H9 (cell line): ENCODE measurements around the gene MRPL28. TPM values are rescaled to one million over a fixed set of nuclear protein-coding genes. Genes with fewer than 3 reads are reported as not detected.

Experiments used
- DNase-seq: peaks from one replicate; pipeline ENCODE4 v3.0.0-alpha.2; 2017
- H2AFZ ChIP-seq: one replicate; pipeline ENCODE4 v1.6.1; 2013; ENCODE audit warnings: mild to moderate bottlenecking, low read length, control low read depth, moderate library complexity
- H2AK5ac ChIP-seq: 2 replicates; pipeline ENCODE4 v1.6.1; 2013; ENCODE audit warnings: low read length, control low read depth, mixed read lengths; ENCODE audit not compliant: insufficient read length
- H2BK120ac ChIP-seq: one replicate; pipeline ENCODE4 v1.6.1; 2013; ENCODE audit warnings: low read depth, mild to moderate bottlenecking, low read length, control low read depth, inconsistent platforms; ENCODE audit not compliant: poor library complexity, severe bottlenecking
- H2BK12ac ChIP-seq: 2 replicates; pipeline ENCODE4 v1.6.1; 2013; ENCODE audit warnings: low read length, control low read depth, mixed read lengths, low read depth; ENCODE audit not compliant: insufficient read length
- H2BK15ac ChIP-seq: 2 replicates; pipeline ENCODE4 v1.6.1; 2013; ENCODE audit warnings: low read depth, low read length, control low read depth
- H2BK20ac ChIP-seq: one replicate; pipeline ENCODE4 v1.6.1; 2013; ENCODE audit warnings: low read depth, mild to moderate bottlenecking, low read length, control low read depth, inconsistent platforms; ENCODE audit not compliant: poor library complexity, severe bottlenecking
- H2BK5ac ChIP-seq: 2 replicates; pipeline ENCODE4 v1.6.1; 2013; ENCODE audit warnings: low read length, control low read depth, mixed read lengths; ENCODE audit not compliant: insufficient read length
- H3K14ac ChIP-seq: 2 replicates; pipeline ENCODE4 v1.6.1; 2013; ENCODE audit warnings: low read length, control low read depth; ENCODE audit not compliant: insufficient read depth
- H3K18ac ChIP-seq: 2 replicates; pipeline ENCODE4 v1.6.1; 2013; ENCODE audit warnings: low read depth, mild to moderate bottlenecking, mixed read lengths, low read length, control low read depth; ENCODE audit not compliant: insufficient read length
- H3K23ac ChIP-seq: 2 replicates; pipeline ENCODE4 v1.6.1; 2013; ENCODE audit warnings: low read length, control low read depth, mixed read lengths, low read depth; ENCODE audit not compliant: insufficient read length
- H3K23me2 ChIP-seq: 2 replicates; pipeline ENCODE4 v1.6.1; 2013; ENCODE audit warnings: low read depth, mild to moderate bottlenecking, mixed read lengths, low read length, control low read depth; ENCODE audit not compliant: insufficient read length, poor library complexity, severe bottlenecking
- H3K27ac ChIP-seq: 2 replicates; pipeline ENCODE4 v1.5.1; 2013; ENCODE audit warnings: low read length, control low read depth, mixed read lengths, low read depth; ENCODE audit not compliant: insufficient read length
- H3K27me3 ChIP-seq: 2 replicates; pipeline ENCODE4 v1.6.1; 2013; ENCODE audit warnings: low read length, control low read depth, inconsistent platforms; ENCODE audit not compliant: insufficient read depth
- H3K4ac ChIP-seq: 2 replicates; pipeline ENCODE4 v1.6.1; 2013; ENCODE audit warnings: low read depth, mild to moderate bottlenecking, control low read depth, inconsistent platforms, low read length, moderate library complexity
- H3K4me1 ChIP-seq: 2 replicates; pipeline ENCODE4 v1.6.1; 2013; ENCODE audit warnings: low read length, control low read depth, inconsistent platforms; ENCODE audit not compliant: insufficient read depth
- H3K4me2 ChIP-seq: 2 replicates; pipeline ENCODE4 v1.6.1; 2013; ENCODE audit warnings: low read length, control low read depth, mixed read lengths; ENCODE audit not compliant: insufficient read length, insufficient read depth
- H3K56ac ChIP-seq: 2 replicates; pipeline ENCODE4 v1.6.1; 2013; ENCODE audit warnings: low read depth, mild to moderate bottlenecking, mixed read lengths, low read length, control low read depth; ENCODE audit not compliant: insufficient read length
- H3K79me1 ChIP-seq: 2 replicates; pipeline ENCODE4 v1.6.1; 2013; ENCODE audit warnings: low read depth, mild to moderate bottlenecking, moderate library complexity, low read length, control low read depth, inconsistent platforms; ENCODE audit not compliant: insufficient read depth, poor library complexity, severe bottlenecking
- H3K79me2 ChIP-seq: 2 replicates; pipeline ENCODE4 v1.6.1; 2013; ENCODE audit warnings: low read length, control low read depth, inconsistent platforms; ENCODE audit not compliant: insufficient read depth
- H3K9ac ChIP-seq: 2 replicates; pipeline ENCODE4 v1.6.1; 2013; ENCODE audit warnings: low read length, control low read depth, mixed read lengths; ENCODE audit not compliant: insufficient read length; ENCODE audit errors: extremely low read depth
- H3K9me3 ChIP-seq: one replicate; pipeline ENCODE4 v1.6.1; 2013; ENCODE audit warnings: low read depth, low read length, inconsistent platforms; ENCODE audit not compliant: control insufficient read depth
- H3T11ph ChIP-seq: one replicate; pipeline ENCODE4 v1.6.1; 2013; ENCODE audit warnings: mild to moderate bottlenecking, low read length, control low read depth, inconsistent platforms
- H4K20me1 ChIP-seq: one replicate; pipeline ENCODE4 v1.6.1; 2013; ENCODE audit not compliant: control insufficient read depth, insufficient read length, insufficient read depth
- H4K5ac ChIP-seq: 2 replicates; pipeline ENCODE4 v1.6.1; 2013; ENCODE audit warnings: low read depth, mild to moderate bottlenecking, mixed read lengths, low read length, control low read depth; ENCODE audit not compliant: insufficient read length
- H4K8ac ChIP-seq: replicated peaks from 2 replicates; pipeline ENCODE4 v1.6.1; 2013; ENCODE audit warnings: low read length, control low read depth, mixed read lengths, low read depth; ENCODE audit not compliant: insufficient read length
- H4K91ac ChIP-seq: 2 replicates; pipeline ENCODE4 v1.6.1; 2013; ENCODE audit warnings: low read depth, mild to moderate bottlenecking, moderate library complexity, mixed read lengths, low read length, control low read depth; ENCODE audit not compliant: insufficient read length
- H3K27ac Mint-ChIP-seq, 3 experiments: 2 replicates in 2 of 3; 3 replicates in 1 of 3; pipeline ENCODE4 v1.8.0; 2020 to 2021; ENCODE audit warnings: mixed read lengths in 3 of 3, mild to moderate bottlenecking in 1 of 3, moderate library complexity in 1 of 3
- H3K27me3 Mint-ChIP-seq: 2 replicates; pipeline ENCODE4 v1.8.0; 2021; ENCODE audit warnings: low read depth, mild to moderate bottlenecking, moderate library complexity, mixed read lengths
- H3K36me3 Mint-ChIP-seq, 3 experiments: 2 replicates in 2 of 3; 3 replicates in 1 of 3; pipeline ENCODE4 v1.8.0; 2020 to 2021; ENCODE audit warnings: low read depth in 3 of 3, mixed read lengths in 3 of 3; ENCODE audit not compliant: insufficient read depth in 1 of 3
- H3K4me1 Mint-ChIP-seq, 2 experiments: 2 replicates each; pipeline ENCODE4 v1.8.0; 2020; ENCODE audit warnings: mixed read lengths in 2 of 2
- H3K4me3 Mint-ChIP-seq, 2 experiments: 2 replicates in 1 of 2; 3 replicates in 1 of 2; pipeline ENCODE4 v1.8.0; 2020 to 2021; ENCODE audit warnings: mild to moderate bottlenecking in 2 of 2, mixed read lengths in 2 of 2, moderate library complexity in 1 of 2
- H3K9me3 Mint-ChIP-seq, 2 experiments: 2 replicates in 1 of 2; 3 replicates in 1 of 2; pipeline ENCODE4 v1.8.0; 2020; ENCODE audit warnings: mild to moderate bottlenecking in 2 of 2, mixed read lengths in 2 of 2, moderate library complexity in 1 of 2
- CTCF ChIP-seq: fragments of 200-600 bp; sonication (generic); conservative IDR thresholded peaks from 3 replicates; pipeline ENCODE4 v1.8.0; 2021; ENCODE audit warnings: antibody characterized with exemption, mild to moderate bottlenecking
- WGBS: extraction: QIAGEN DNeasy Blood & Tissue Kit; methylation state at CpG from one replicate; pipeline ENCODE4 v1.1.7; 2013; ENCODE audit warnings: missing lambda C conversion rate, low lambda C conversion rate, mixed read lengths; ENCODE audit not compliant: insufficient read length; ENCODE audit errors: extremely low coverage; 5-methylcytosine and 5-hydroxymethylcytosine counted together
- total RNA-seq: library from RNA; stranded (reverse); gene quantifications from 2 replicates; pipeline ENCODE4 v1.2.1, GENCODE V29; 2021

MRPL28 gene
- total RNA-seq, 1 experiment from 2014 or later, result 154 TPM

DNA sequence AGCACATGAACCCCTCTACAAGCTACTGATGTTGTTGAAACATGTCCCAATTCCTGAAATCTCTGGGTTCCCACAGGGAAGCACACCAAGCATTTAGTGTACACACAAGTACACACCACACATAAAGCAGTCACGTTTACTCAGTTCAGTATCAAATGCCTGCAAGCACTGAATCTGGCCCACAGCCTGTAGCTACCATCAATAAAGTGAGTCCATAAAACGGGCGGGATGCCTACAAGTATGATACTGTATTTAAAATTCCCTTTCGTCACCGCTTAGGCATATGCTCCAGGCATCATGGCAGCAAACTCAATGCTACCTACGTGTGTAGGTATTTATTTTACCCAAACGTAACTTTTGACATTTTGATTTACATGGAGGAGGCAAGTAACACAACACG, 20.1 kb downstream of the MRPL28 start:
- Mint-ChIP-seq H3K4me1 (peaks cover 5 to 6% of the 10 kb centered on the region in 2 experiments; a peak in 3 of 4 replicates), H3K4me3 (peak overlapping the region; percentile 85 to 94; a peak in 2 of 5 replicates), H3K9me3 (no peaks in the 10 kb centered on the region), H3K27ac (no peak overlapping the region), H3K27me3 (no peaks in the 10 kb centered on the region), H3K36me3 (peaks cover 22 to 42% (median 22%) of the 10 kb centered on the region in 3 experiments)
- WGBS, result no CpG with 5 or more reads among the region's 8 CpGs
- no peak overlapping the region for H3K27ac ChIP-seq
- no peaks in the 10 kb centered on the region for H3K4me1 ChIP-seq
- H3T11ph ChIP-seq, result no peak overlapping the region
- H4K20me1 ChIP-seq, result no peaks in the 10 kb centered on the region
- H2BK15ac ChIP-seq, result no peak overlapping the region
- H3K27me3 ChIP-seq, result no peaks in the 10 kb centered on the region
- H2BK20ac ChIP-seq, result no peak overlapping the region
- no peak for DNase-seq
- peaks cover 22% of the 10 kb centered on the region; the same call in 1 of the 2 replicates for H3K79me2 ChIP-seq
- H2BK12ac ChIP-seq, result no peak overlapping the region
- no peak overlapping the region for H3K23ac ChIP-seq
- no peak overlapping the region for H4K91ac ChIP-seq
- H4K8ac ChIP-seq, result no peak overlapping the region
- TF ChIP-seq CTCF, result no peak
- no peak overlapping the region for H2AFZ ChIP-seq
- H3K23me2 ChIP-seq, result peaks cover 4% of the 10 kb centered on the region
- no peak overlapping the region for H3K14ac ChIP-seq
- H3K79me1 ChIP-seq, result peaks cover 5% of the 10 kb centered on the region
- H3K4ac ChIP-seq, result no peak overlapping the region
- H3K4me2 ChIP-seq, result no peak overlapping the region
- no peak overlapping the region for H2BK120ac ChIP-seq
- no peak overlapping the region for H2AK5ac ChIP-seq
- no peak overlapping the region for H2BK5ac ChIP-seq
- H3K9me3 ChIP-seq, result no peaks in the 10 kb centered on the region
- H4K5ac ChIP-seq, result no peak overlapping the region
- H3K9ac ChIP-seq, result no peak overlapping the region
- H3K56ac ChIP-seq, result no peak overlapping the region
- no peak overlapping the region for H3K18ac ChIP-seq
